Measurements from ENCODE around the gene CCDC102A.

The CCDC102A gene

DNA sequence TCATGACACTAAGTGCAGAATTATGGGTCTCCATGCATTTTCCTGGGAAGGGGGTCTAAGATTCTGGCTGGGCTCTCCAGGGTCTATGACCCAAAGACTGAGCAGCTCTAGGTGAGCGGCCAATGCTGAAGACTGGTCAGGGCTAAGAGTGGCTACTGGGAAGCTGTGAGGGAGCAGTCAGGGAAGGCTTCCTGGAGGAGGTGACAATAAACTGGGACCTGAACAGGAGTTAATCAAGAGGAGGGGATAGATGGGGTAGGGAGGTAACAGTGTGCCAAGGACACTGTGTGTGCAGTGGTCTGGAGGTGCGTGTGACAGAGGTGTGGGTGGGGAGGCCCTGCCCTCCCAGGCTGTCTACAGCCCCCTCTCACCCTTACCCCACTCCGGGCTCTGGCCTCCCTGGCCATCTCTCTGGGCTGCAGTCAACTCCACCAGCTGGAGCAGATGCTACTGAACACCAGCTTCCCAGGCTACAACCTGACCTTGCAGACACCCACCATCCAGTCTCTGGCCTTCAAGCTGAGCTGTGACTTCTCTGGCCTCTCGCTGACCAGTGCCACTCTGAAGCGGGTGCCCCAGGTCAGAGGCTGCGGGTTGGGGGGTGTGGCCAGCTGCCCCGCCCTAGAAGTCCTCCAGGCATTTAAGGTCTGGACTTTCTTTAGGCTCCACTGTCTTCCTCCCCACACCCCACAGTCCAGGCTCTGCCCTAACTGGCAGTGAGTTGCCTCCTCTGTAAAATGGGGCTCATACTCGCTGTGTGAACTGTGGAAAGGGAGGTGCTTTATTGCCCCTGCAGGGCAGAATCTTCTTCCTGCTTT is 26.5 kb upstream of the CCDC102A start:
- TF ChIP-seq ZNF558 (tag by site-specific recombination; IDR thresholded peaks at IDR 0.05) (no peak), ZNF391 (tag by site-specific recombination; IDR thresholded peaks at IDR 0.05; ENCODE audit: borderline replicate concordance, low read depth) (no peak), ZIC2 (tag by site-specific recombination; IDR thresholded peaks at IDR 0.05) (no peak), SP2 (tag by site-specific recombination; IDR thresholded peaks at IDR 0.05) (no peak), ZNF266 (tag by site-specific recombination; IDR thresholded peaks at IDR 0.05; ENCODE audit: low read depth) (no peak), ZNF292 (tag by site-specific recombination; IDR thresholded peaks at IDR 0.05; ENCODE audit: borderline replicate concordance, low read depth) (no peak), ZNF585B (tag by site-specific recombination; IDR thresholded peaks at IDR 0.05) (no peak), MZF1 (tag by site-specific recombination; IDR thresholded peaks at IDR 0.05; ENCODE audit: borderline replicate concordance) (no peak), ZNF747 (tag by site-specific recombination; IDR thresholded peaks at IDR 0.05) (no peak), KLF10 (tag by site-specific recombination; IDR thresholded peaks at IDR 0.05) (no peak), ZNF701 (tag by site-specific recombination; IDR thresholded peaks at IDR 0.05) (no peak)
- TF ChIP-seq, protein P1, sequence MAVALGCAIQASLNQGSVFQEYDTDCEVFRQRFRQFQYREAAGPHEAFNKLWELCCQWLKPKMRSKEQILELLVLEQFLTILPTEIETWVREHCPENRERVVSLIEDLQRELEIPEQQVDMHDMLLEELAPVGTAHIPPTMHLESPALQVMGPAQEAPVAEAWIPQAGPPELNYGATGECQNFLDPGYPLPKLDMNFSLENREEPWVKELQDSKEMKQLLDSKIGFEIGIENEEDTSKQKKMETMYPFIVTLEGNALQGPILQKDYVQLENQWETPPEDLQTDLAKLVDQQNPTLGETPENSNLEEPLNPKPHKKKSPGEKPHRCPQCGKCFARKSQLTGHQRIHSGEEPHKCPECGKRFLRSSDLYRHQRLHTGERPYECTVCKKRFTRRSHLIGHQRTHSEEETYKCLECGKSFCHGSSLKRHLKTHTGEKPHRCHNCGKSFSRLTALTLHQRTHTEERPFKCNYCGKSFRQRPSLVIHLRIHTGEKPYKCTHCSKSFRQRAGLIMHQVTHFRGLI (tag by site-specific recombination; IDR thresholded peaks at IDR 0.05) = no peak
- TF ChIP-seq, protein P2, sequence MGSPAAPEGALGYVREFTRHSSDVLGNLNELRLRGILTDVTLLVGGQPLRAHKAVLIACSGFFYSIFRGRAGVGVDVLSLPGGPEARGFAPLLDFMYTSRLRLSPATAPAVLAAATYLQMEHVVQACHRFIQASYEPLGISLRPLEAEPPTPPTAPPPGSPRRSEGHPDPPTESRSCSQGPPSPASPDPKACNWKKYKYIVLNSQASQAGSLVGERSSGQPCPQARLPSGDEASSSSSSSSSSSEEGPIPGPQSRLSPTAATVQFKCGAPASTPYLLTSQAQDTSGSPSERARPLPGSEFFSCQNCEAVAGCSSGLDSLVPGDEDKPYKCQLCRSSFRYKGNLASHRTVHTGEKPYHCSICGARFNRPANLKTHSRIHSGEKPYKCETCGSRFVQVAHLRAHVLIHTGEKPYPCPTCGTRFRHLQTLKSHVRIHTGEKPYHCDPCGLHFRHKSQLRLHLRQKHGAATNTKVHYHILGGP (tag by site-specific recombination; IDR thresholded peaks at IDR 0.05) = no peak
- TF ChIP-seq, protein P3, sequence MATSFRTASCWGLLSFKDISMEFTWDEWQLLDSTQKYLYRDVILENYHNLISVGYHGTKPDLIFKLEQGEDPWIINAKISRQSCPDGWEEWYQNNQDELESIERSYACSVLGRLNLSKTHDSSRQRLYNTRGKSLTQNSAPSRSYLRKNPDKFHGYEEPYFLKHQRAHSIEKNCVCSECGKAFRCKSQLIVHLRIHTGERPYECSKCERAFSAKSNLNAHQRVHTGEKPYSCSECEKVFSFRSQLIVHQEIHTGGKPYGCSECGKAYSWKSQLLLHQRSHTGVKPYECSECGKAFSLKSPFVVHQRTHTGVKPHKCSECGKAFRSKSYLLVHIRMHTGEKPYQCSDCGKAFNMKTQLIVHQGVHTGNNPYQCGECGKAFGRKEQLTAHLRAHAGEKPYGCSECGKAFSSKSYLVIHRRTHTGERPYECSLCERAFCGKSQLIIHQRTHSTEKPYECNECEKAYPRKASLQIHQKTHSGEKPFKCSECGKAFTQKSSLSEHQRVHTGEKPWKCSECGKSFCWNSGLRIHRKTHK (tag by site-specific recombination; IDR thresholded peaks at IDR 0.05) = no peak
- TF ChIP-seq, protein P4, sequence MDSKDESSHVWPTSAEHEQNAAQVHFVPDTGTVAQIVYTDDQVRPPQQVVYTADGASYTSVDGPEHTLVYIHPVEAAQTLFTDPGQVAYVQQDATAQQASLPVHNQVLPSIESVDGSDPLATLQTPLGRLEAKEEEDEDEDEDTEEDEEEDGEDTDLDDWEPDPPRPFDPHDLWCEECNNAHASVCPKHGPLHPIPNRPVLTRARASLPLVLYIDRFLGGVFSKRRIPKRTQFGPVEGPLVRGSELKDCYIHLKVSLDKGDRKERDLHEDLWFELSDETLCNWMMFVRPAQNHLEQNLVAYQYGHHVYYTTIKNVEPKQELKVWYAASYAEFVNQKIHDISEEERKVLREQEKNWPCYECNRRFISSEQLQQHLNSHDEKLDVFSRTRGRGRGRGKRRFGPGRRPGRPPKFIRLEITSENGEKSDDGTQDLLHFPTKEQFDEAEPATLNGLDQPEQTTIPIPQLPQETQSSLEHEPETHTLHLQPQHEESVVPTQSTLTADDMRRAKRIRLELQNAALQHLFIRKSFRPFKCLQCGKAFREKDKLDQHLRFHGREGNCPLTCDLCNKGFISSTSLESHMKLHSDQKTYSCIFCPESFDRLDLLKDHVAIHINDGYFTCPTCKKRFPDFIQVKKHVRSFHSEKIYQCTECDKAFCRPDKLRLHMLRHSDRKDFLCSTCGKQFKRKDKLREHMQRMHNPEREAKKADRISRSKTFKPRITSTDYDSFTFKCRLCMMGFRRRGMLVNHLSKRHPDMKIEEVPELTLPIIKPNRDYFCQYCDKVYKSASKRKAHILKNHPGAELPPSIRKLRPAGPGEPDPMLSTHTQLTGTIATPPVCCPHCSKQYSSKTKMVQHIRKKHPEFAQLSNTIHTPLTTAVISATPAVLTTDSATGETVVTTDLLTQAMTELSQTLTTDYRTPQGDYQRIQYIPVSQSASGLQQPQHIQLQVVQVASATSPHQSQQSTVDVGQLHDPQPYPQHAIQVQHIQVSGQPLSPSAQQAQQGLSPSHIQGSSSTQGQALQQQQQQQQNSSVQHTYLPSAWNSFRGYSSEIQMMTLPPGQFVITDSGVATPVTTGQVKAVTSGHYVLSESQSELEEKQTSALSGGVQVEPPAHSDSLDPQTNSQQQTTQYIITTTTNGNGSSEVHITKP (tag by site-specific recombination; IDR thresholded peaks at IDR 0.05) = no peak
- TF ChIP-seq, protein P5, sequence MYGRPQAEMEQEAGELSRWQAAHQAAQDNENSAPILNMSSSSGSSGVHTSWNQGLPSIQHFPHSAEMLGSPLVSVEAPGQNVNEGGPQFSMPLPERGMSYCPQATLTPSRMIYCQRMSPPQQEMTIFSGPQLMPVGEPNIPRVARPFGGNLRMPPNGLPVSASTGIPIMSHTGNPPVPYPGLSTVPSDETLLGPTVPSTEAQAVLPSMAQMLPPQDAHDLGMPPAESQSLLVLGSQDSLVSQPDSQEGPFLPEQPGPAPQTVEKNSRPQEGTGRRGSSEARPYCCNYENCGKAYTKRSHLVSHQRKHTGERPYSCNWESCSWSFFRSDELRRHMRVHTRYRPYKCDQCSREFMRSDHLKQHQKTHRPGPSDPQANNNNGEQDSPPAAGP (tag by site-specific recombination; IDR thresholded peaks at IDR 0.05) = no peak
- TF ChIP-seq, protein P6, sequence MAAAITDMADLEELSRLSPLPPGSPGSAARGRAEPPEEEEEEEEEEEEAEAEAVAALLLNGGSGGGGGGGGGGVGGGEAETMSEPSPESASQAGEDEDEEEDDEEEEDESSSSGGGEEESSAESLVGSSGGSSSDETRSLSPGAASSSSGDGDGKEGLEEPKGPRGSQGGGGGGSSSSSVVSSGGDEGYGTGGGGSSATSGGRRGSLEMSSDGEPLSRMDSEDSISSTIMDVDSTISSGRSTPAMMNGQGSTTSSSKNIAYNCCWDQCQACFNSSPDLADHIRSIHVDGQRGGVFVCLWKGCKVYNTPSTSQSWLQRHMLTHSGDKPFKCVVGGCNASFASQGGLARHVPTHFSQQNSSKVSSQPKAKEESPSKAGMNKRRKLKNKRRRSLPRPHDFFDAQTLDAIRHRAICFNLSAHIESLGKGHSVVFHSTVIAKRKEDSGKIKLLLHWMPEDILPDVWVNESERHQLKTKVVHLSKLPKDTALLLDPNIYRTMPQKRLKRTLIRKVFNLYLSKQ (tag by site-specific recombination; IDR thresholded peaks at IDR 0.05; ENCODE audit: borderline replicate concordance) = no peak
- TF ChIP-seq, protein P7, sequence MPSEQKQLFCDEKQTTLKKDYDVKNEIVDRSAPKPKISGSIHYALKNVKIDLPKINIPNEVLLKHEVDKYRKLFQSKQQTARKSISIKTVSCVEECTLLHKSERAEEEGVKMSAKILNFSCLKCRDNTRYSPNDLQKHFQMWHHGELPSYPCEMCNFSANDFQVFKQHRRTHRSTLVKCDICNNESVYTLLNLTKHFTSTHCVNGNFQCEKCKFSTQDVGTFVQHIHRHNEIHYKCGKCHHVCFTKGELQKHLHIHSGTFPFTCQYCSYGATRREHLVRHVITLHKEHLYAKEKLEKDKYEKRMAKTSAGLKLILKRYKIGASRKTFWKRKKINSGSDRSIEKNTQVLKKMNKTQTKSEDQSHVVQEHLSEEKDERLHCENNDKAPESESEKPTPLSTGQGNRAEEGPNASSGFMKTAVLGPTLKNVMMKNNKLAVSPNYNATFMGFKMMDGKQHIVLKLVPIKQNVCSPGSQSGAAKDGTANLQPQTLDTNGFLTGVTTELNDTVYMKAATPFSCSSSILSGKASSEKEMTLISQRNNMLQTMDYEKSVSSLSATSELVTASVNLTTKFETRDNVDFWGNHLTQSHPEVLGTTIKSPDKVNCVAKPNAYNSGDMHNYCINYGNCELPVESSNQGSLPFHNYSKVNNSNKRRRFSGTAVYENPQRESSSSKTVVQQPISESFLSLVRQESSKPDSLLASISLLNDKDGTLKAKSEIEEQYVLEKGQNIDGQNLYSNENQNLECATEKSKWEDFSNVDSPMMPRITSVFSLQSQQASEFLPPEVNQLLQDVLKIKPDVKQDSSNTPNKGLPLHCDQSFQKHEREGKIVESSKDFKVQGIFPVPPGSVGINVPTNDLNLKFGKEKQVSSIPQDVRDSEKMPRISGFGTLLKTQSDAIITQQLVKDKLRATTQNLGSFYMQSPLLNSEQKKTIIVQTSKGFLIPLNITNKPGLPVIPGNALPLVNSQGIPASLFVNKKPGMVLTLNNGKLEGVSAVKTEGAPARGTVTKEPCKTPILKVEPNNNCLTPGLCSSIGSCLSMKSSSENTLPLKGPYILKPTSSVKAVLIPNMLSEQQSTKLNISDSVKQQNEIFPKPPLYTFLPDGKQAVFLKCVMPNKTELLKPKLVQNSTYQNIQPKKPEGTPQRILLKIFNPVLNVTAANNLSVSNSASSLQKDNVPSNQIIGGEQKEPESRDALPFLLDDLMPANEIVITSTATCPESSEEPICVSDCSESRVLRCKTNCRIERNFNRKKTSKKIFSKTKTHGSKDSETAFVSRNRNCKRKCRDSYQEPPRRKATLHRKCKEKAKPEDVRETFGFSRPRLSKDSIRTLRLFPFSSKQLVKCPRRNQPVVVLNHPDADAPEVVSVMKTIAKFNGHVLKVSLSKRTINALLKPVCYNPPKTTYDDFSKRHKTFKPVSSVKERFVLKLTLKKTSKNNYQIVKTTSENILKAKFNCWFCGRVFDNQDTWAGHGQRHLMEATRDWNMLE (tag by site-specific recombination; conservative IDR thresholded peaks at IDR 0.05; ENCODE audit: low read depth) = no peak
- no peak overlapping the region for H3K4me3 ChIP-seq (ENCODE audit: low read depth, low read length)
- no peak overlapping the region for H3K27ac ChIP-seq (ENCODE audit: extremely low read depth, low read depth, low read length)
- ChIA-PET CTCF (no interaction called here), POLR2A (no interaction called here)
- H3K9me3 ChIP-seq (ENCODE audit: control insufficient read depth, insufficient read depth, low read depth, low read length) = no peaks in the 10 kb centered on the region
- H3K36me3 ChIP-seq (ENCODE audit: control insufficient read depth in 2 of 2, insufficient read depth in 1 of 2, low read length in 2 of 2) = no peaks in the 10 kb centered on the region
- no peaks in the 10 kb centered on the region for H3K4me1 ChIP-seq (ENCODE audit: control insufficient read depth, insufficient read depth, low read length)

All from HEK293 (cell line).